SU-DHL-6 (cell line): ENCODE data around the gene ROCK2.

Experiments used
- CTCF ChIP-seq: fragments of 200-600 bp; sonication (generic); IDR thresholded peaks from one replicate; pipeline ENCODE4 v1.5.1; 2017; ENCODE audit warnings: antibody characterized with exemption, mild to moderate bottlenecking, low read length, moderate library complexity; ENCODE audit not compliant: insufficient read depth, poor library complexity, severe bottlenecking
- EZH2phosphoT487 ChIP-seq: fragments of 200-600 bp; sonication (generic), shearing (Covaris generic); conservative IDR thresholded peaks from 2 replicates; pipeline ENCODE4 v1.6.1; 2018; ENCODE audit warnings: mild to moderate bottlenecking, antibody characterized with exemption, low read length, moderate library complexity, mixed read lengths

GRCh38 chr2:11142330-11142729 is 202.1 kb downstream of the ROCK2 start:
- TF ChIP-seq CTCF (no peak), EZH2phosphoT487 (no peak)
